ELF-1 (cell line): ENCODE data around the gene SPATA13.
"Not testable (repeated sequence)": the region's sequence is repeated elsewhere in the genome, so short reads cannot be mapped to it uniquely, and the experiment has no call there.

Source experiments
- DNase-seq: peaks from one replicate; pipeline ENCODE4 v3.0.0-alpha.2; 2016; ENCODE audit warnings: low read depth, low spot score

Gene SPATA13

GRCh38 chr13:24279327-24280110 is 119.0 kb downstream of the SPATA13 start:
- no peak for DNase-seq

GRCh38 chr13:24280720-24281119 is 120.2 kb downstream of the SPATA13 start:
- no peak for DNase-seq

GRCh38 chr13:24281188-24282008 is 120.9 kb downstream of the SPATA13 start:
- DNase-seq = no peak

GRCh38 chr13:24282256-24282655 is 121.7 kb downstream of the SPATA13 start:
- DNase-seq = no peak

GRCh38 chr13:24284889-24285565 is 124.5 kb downstream of the SPATA13 start:
- DNase-seq = no peak

GRCh38 chr13:24286624-24287023 is 126.1 kb downstream of the SPATA13 start:
- no peak for DNase-seq

- no peak for DNase-seq
Measured at GRCh38 chr13:24287748-24288287, 127.3 kb downstream of the SPATA13 start.

- DNase-seq = no peak
Measured at GRCh38 chr13:24288870-24289269, 128.3 kb downstream of the SPATA13 start.

- no peak for DNase-seq
Measured at GRCh38 chr13:24290280-24290932, 129.9 kb downstream of the SPATA13 start.

GRCh38 chr13:24292481-24292880 is 132.0 kb downstream of the SPATA13 start:
- DNase-seq = no peak

GRCh38 chr13:24293746-24294145 is 133.2 kb downstream of the SPATA13 start:
- no peak for DNase-seq

GRCh38 chr13:24299488-24300114 is 139.1 kb downstream of the SPATA13 start:
- no peak for DNase-seq

- no peak for DNase-seq
Measured at GRCh38 chr13:24301434-24301833, 140.9 kb downstream of the SPATA13 start.

- DNase-seq = no peak
Measured at GRCh38 chr13:24301911-24302310, 141.4 kb downstream of the SPATA13 start.

GRCh38 chr13:24304620-24305019 is 144.1 kb downstream of the SPATA13 start:
- DNase-seq = no peak

GRCh38 chr13:24306632-24307031 is 146.1 kb downstream of the SPATA13 start:
- no peak for DNase-seq

GRCh38 chr13:24307211-24308067 is 146.9 kb downstream of the SPATA13 start:
- DNase-seq = no peak

- no peak for DNase-seq
Measured at GRCh38 chr13:24308068-24308445, 147.5 kb downstream of the SPATA13 start.

- DNase-seq = no peak
Measured at GRCh38 chr13:24308488-24309020, 148.0 kb downstream of the SPATA13 start.

GRCh38 chr13:24309300-24309699 is 148.8 kb downstream of the SPATA13 start, which contains the start of gene C1QTNF9:
TSS of gene C1QTNF9 (plus strand) at chr13:24309580. CDS start at chr13:24316004, 6,424 bp downstream.
- not testable (repeated sequence) for DNase-seq
